ENCODE data around the gene HIC2.
"Not testable (repeated sequence)": the region's sequence is repeated elsewhere in the genome, so short reads cannot be mapped to it uniquely, and the experiment has no call there.

HIC2 gene

DNA sequence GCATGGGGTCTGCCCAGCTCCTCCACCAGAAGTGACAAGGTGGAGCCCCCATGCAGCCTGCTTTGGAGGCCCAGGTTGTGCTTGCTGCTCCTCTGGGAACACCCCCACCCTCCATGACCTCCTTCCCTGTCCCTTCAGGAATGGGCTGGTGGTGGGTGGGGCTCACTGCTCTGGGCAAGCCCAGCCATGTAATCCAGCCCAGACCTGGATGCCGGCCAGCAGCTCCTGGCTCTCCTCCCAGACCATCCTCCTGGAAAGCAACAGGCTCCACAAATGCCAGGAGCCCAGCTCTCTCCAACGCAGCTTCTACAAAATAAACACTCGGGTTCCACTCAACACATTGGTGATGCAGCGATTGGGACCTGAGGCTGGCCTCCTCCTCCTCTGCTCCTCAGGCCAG lies 80.8 kb downstream of the HIC2 start:
- DNase-seq, result not testable (repeated sequence)

DNA sequence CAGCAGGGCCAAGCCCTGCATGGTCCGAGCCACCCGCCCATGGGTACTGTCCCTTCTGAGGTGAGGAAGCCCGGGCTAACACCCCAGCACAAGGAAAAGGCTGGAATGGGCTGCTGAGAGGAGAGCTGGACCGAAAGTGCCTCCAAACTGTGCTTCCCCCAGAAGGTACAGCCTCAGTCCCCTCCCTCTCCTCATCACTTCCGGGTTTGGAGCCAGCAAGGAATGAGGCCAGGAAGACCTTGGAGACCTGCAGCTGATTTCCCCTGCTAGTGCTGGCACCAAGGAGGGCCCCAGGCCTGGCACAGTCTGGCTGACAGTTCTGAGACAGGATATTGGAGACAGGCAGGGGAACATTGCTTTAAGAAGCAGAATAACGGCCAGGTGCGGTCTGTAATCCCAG lies 81.3 kb downstream of the HIC2 start:
- not testable (repeated sequence) for DNase-seq

DNA sequence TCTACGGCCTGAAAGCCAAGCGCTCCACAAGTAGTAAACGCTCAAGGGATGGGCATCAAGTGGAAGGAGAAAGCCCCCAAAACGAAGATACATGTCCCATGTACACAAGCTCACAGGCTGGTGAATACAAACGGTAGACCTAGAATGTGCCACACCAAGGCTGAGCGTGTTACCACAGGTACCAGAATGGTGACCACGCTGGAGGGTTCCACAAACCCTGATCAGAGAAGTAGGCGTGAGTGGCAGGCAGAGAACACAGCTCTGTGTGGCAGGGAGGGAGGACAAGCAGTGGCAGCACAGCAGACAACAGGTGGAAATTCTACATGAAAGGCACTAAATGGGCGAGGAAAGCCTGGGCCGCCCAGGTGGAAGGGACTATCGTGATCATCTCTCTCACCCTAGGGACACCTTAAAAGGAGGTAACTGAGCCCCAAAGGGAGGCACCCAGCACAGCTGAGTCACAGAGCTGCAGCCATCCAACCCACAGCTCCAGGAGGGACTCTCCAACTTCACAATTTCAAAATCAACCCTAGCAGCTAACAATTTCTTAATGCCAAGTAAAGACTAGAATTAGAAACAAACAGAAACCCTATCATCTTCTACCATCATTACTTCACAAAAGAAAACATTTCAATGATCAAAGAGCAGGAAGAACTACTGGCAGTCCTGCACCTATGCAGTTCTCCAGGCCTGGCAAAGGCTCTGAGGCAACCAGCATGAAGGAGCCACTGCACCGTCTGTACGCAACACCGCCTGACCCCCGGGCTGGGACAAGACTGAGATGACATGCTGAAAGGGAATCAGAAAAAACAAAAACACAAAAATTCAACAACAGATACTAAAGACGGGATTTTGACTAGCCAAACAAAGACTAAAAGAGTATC lies 82.7 kb downstream of the HIC2 start:
- DNase-seq, result not testable (repeated sequence)

Data from eye (tissue), 1 donor.